Thoracic aorta (tissue), 2 donors: ENCODE data around the gene RHOBTB3. TPM values are rescaled to one million over a fixed set of nuclear protein-coding genes. Genes with fewer than 3 reads are reported as not detected.
A peak's percentile ranks its signal among the peaks of the same experiment; 100 is the strongest.

Experiments
- ATAC-seq: fragments of 150-250 bp; one replicate; pipeline ENCODE4 v1.8.0; 2017; ENCODE audit warnings: low read depth; ENCODE audit not compliant: insufficient number of reproducible peaks, low FRiP score
- DNase-seq: peaks from one replicate; pipeline ENCODE4 v3.0.0-alpha.2; 2020; ENCODE audit warnings: low spot score
- H3K27ac ChIP-seq, 2 donors: fragments of 200-600 bp; sonication (generic); 1 replicate in 1 of 2; 2 replicates in 1 of 2; pipeline ENCODE4 v1.5.1; 2016; ENCODE audit warnings: mild to moderate bottlenecking in 2 of 2, moderate library complexity in 2 of 2
- H3K27me3 ChIP-seq: fragments of 200-600 bp; sonication (generic); replicated peaks from 2 replicates; pipeline ENCODE4 v1.6.0; 2016; ENCODE audit warnings: mild to moderate bottlenecking; ENCODE audit not compliant: insufficient read depth
- H3K36me3 ChIP-seq: fragments of 200-600 bp; sonication (generic); one replicate; pipeline ENCODE4 v1.5.1; 2016
- H3K4me1 ChIP-seq, 2 donors: fragments of 200-600 bp; sonication (generic); 1 replicate in 1 of 2; 2 replicates in 1 of 2; pipeline versions ENCODE4 v1.5.1 to v1.6.0; 2016; ENCODE audit warnings: low read depth in 2 of 2, mild to moderate bottlenecking in 1 of 2; ENCODE audit not compliant: control insufficient read depth in 1 of 2
- H3K4me3 ChIP-seq: fragments of 200-600 bp; sonication (generic); 2 replicates; pipeline ENCODE4 v1.5.1; 2016; ENCODE audit warnings: mild to moderate bottlenecking
- H3K9me3 ChIP-seq: fragments of 200-600 bp; sonication (generic); 2 replicates; pipeline ENCODE4 v1.5.1; 2016
- CTCF ChIP-seq: fragments of 200-600 bp; sonication (generic); IDR thresholded peaks from one replicate; pipeline ENCODE4 v1.5.1; 2019; ENCODE audit warnings: antibody characterized with exemption
- total RNA-seq, 2 donors: library from RNA; depleted of rRNA; stranded (reverse); fragments of >200 nt; gene quantifications; one replicate each; pipeline versions ENCODE4 v1.1.0 to v1.2.3, GENCODE V29; 2016

The RHOBTB3 gene
- total RNA-seq, 2 donors from 2014 or later, result 34.1 to 71.2 TPM

GRCh38 chr5:95727764-95728191, 3.4 kb upstream of the RHOBTB3 start:
- no peaks in the 10 kb centered on the region for H3K27me3 ChIP-seq
- H3K4me1 ChIP-seq, result peaks cover 10 to 27% of the 10 kb centered on the region in 2 donors
- H3K27ac ChIP-seq, result no peak overlapping the region
- no peak for DNase-seq
- ATAC-seq, result no peak
- H3K36me3 ChIP-seq, result no peaks in the 10 kb centered on the region
- no peaks in the 10 kb centered on the region for H3K9me3 ChIP-seq
- H3K4me3 ChIP-seq, result no peak overlapping the region
- no peak for TF ChIP-seq CTCF

GRCh38 chr5:95728494-95729114, 2.5 kb upstream of the RHOBTB3 start:
- TF ChIP-seq CTCF, result no peak
- Histone ChIP-seq H3K4me3 (no peak overlapping the region), H3K36me3 (no peaks in the 10 kb centered on the region), H3K4me1 (peaks cover 18 to 36% of the 10 kb centered on the region in 2 donors), H3K27me3 (no peaks in the 10 kb centered on the region), H3K9me3 (no peaks in the 10 kb centered on the region), H3K27ac (no peak overlapping the region)
- DNase-seq, result no peak
- no peak for ATAC-seq

DNA sequence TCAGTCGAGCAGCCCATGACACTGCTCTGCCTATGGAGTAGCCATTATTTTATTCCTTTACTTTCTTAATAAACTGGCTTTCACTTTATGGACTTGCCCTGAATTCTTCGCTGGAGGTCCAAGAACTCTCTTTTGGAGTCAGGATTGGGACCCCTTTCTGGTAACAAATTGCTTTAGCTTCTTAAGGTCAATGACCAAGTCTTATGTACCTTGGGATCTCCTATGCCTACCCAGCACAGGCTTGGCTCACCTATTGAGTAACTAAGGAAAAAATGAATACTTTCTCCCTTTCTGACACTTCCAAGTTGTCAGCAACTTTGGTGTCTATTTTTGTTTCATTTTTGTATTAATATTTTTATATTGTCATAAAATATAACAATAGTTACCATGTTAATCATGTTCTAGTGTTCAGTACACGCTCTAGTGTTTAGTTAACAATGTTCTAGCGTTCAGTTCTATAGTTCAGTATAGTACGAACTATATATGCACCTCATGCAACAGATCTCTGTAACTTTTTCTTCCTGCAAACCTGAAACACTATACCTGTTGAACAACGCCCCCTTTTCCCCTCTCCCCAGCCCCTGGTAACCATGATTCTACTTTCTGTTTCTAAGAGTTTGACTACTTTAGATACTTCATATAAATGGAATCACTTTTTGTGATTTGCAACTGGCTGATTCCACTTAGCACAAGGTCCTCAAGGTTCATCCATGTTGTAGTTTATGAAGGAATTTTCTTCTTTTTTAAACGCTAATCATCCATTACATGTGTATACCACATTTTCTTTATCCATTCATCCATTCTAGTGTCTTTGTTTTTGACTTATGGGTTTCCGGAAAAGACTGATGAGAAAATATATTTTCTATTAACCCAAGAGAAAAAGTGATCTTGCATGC, 1.8 kb upstream of the RHOBTB3 start:
- Histone ChIP-seq H3K36me3 (no peaks in the 10 kb centered on the region), H3K9me3 (no peaks in the 10 kb centered on the region), H3K27me3 (no peaks in the 10 kb centered on the region), H3K4me3 (no peak overlapping the region), H3K27ac (no peak overlapping the region), H3K4me1 (peaks cover 26 to 43% of the 10 kb centered on the region in 2 donors)
- no peak for DNase-seq
- TF ChIP-seq CTCF, result no peak
- ATAC-seq, result no peak

DNA sequence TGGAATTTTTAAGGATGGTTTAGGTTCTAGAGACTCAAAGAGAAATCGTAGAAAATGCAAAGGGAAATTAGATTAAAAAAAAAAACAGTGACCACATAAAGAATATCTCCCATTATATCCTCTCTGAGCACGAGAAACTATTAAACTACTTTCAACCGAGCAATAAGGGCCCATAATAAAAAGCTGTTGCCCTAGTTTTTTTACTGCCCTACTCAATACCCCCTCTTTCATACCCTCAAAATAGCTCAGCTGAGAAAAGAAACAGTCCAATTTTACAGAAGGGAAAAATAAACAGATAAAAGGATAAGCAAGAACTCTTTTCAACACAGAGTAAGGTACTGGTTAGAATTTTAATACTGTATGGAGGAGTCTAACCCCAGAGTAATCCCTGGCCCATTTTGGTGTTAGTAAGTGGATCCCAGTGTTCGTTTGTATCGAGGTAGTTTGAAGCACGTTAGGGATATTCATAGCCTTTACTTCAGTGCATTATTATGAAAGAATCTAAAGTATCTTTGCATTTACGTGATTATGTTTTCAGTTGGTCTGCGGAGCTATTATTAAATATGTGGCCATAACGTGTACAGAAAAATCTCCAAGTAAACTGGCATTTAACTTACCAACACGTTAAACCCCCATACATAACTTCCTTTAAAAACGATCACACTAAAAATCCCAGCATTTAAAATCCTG, 980 bp upstream of the RHOBTB3 start:
- Histone ChIP-seq H3K27me3 (no peaks in the 10 kb centered on the region), H3K4me1 (peaks cover 30 to 51% of the 10 kb centered on the region in 2 donors), H3K4me3 (peak overlapping the region; percentile 94), H3K36me3 (no peaks in the 10 kb centered on the region), H3K27ac (peak overlapping the region; percentile 76 to 81), H3K9me3 (no peaks in the 10 kb centered on the region)
- no peak for TF ChIP-seq CTCF
- DNase-seq (no peak), ATAC-seq (no peak)
